Gastroesophageal sphincter (tissue), 4 donors: ENCODE data around the gene ADCY10. TPM values are rescaled to one million over a fixed set of nuclear protein-coding genes. Genes with fewer than 3 reads are reported as not detected.

Source experiments
- ATAC-seq: fragments of 150-250 bp; one replicate; pipeline ENCODE4 v1.9.1; 2016; ENCODE audit warnings: mild to moderate bottlenecking, moderate library complexity
- H3K27ac ChIP-seq, 4 donors: fragments of 200-600 bp; sonication (generic) in 3 of 4; 1 replicate in 3 of 4; 2 replicates in 1 of 4; pipeline ENCODE4 v1.5.1; 2016 to 2019
- H3K27me3 ChIP-seq: fragments of 200-600 bp; sonication (generic); one replicate; pipeline ENCODE4 v1.5.1; 2019
- H3K36me3 ChIP-seq, 2 donors: fragments of 200-600 bp; sonication (generic); one replicate each; pipeline ENCODE4 v1.5.1; 2019; ENCODE audit warnings: control low read depth in 1 of 2
- H3K4me1 ChIP-seq, 3 donors: fragments of 200-600 bp; sonication (generic); 1 replicate in 2 of 3; 2 replicates in 1 of 3; pipeline ENCODE4 v1.5.1; 2016 to 2019; ENCODE audit warnings: control low read depth in 2 of 3
- H3K4me3 ChIP-seq, 2 donors: fragments of 200-600 bp; sonication (generic); one replicate each; pipeline ENCODE4 v1.5.1; 2019; ENCODE audit warnings: mild to moderate bottlenecking in 1 of 2, moderate library complexity in 1 of 2
- H3K9me3 ChIP-seq, 3 donors: fragments of 200-600 bp; sonication (generic); one replicate each; pipeline ENCODE4 v1.5.1; 2017 to 2019; ENCODE audit warnings: control low read depth in 2 of 3
- CTCF ChIP-seq, 4 experiments: fragments of 200-600 bp in 2 of 4; fragments of 450-650 bp in 2 of 4; sonication (generic) in 1 of 4; IDR thresholded peaks; one replicate each; pipeline ENCODE4 v1.5.1; 2017 to 2019; ENCODE audit warnings: antibody characterized with exemption in 4 of 4, mild to moderate bottlenecking in 2 of 4, moderate library complexity in 2 of 4
- EP300 ChIP-seq: sonication (generic); formaldehyde crosslinking; IDR thresholded peaks from one replicate; pipeline ENCODE4 v1.6.1; 2017; ENCODE audit warnings: antibody characterized with exemption, mild to moderate bottlenecking
- POLR2A ChIP-seq, 2 donors: fragments of 450-650 bp; IDR thresholded peaks; one replicate each; pipeline ENCODE4 v1.6.1; 2017; ENCODE audit warnings: antibody characterized with exemption in 2 of 2, mild to moderate bottlenecking in 2 of 2, moderate library complexity in 1 of 2
- POLR2AphosphoS5 ChIP-seq: sonication (generic); formaldehyde crosslinking; IDR thresholded peaks from one replicate; pipeline ENCODE4 v1.6.1; 2017; ENCODE audit warnings: antibody characterized with exemption
- WGBS, 2 donors: methylation state at CpG; one replicate each; pipeline ENCODE4 v1.1.5; 2018; ENCODE audit warnings: low coverage in 1 of 2; 5-methylcytosine and 5-hydroxymethylcytosine counted together
- total RNA-seq, 4 donors: library from RNA; depleted of rRNA; stranded (reverse); fragments of >200 nt; gene quantifications; one replicate each; pipeline ENCODE4 v1.1.0, GENCODE V29; 2016

ADCY10 gene
- total RNA-seq, 4 donors from 2014 or later, result 0.12 to 0.16 TPM; not detected in 2

GRCh38 chr1:167882376-167882775 is 31.6 kb downstream of the ADCY10 start:
- no peak for TF ChIP-seq POLR2A (IDR thresholded peaks at IDR 0.05)
- no peak for TF ChIP-seq POLR2AphosphoS5
- no peak for TF ChIP-seq CTCF (IDR thresholded peaks at IDR 0.05)
- TF ChIP-seq EP300, result no peak
- no peak overlapping the region for H3K27ac ChIP-seq
- no peak overlapping the region for H3K4me3 ChIP-seq
- H3K27me3 ChIP-seq, result no peaks in the 10 kb centered on the region
- H3K36me3 ChIP-seq, result no peaks in the 10 kb centered on the region
- WGBS, 2 donors, result 93 to 100% methylated on average over 2 to 4 of the region's 8 CpGs
- no peaks in the 10 kb centered on the region for H3K4me1 ChIP-seq
- no peaks in the 10 kb centered on the region for H3K9me3 ChIP-seq
- ATAC-seq, result no peak

GRCh38 chr1:167881786-167882185 is 32.1 kb downstream of the ADCY10 start:
- no peak for TF ChIP-seq EP300
- TF ChIP-seq CTCF (IDR thresholded peaks at IDR 0.05), result no peak
- TF ChIP-seq POLR2A (IDR thresholded peaks at IDR 0.05), result no peak
- no peak for TF ChIP-seq POLR2AphosphoS5
- Histone ChIP-seq H3K27ac (no peak overlapping the region), H3K4me3 (no peak overlapping the region), H3K9me3 (no peaks in the 10 kb centered on the region), H3K4me1 (no peaks in the 10 kb centered on the region), H3K27me3 (no peaks in the 10 kb centered on the region), H3K36me3 (no peaks in the 10 kb centered on the region)
- WGBS, 2 donors, result 80 to 100% methylated on average over 1 to 3 of the region's 3 CpGs
- no peak for ATAC-seq

- no peaks in the 10 kb centered on the region for H3K36me3 ChIP-seq
- ATAC-seq, result no peak
- H3K4me1 ChIP-seq, result no peaks in the 10 kb centered on the region
- TF ChIP-seq POLR2A (IDR thresholded peaks at IDR 0.05) (no peak), EP300 (no peak), POLR2AphosphoS5 (no peak)
- H3K27ac ChIP-seq, result no peak overlapping the region
- no peak overlapping the region for H3K4me3 ChIP-seq
- no peaks in the 10 kb centered on the region for H3K27me3 ChIP-seq
- H3K9me3 ChIP-seq, result no peaks in the 10 kb centered on the region
Observed at GRCh38 chr1:167881069-167881468, 32.9 kb downstream of the ADCY10 start.

GRCh38 chr1:167880580-167881021 is 33.3 kb downstream of the ADCY10 start:
- H3K4me3 ChIP-seq, result no peak overlapping the region
- H3K27me3 ChIP-seq, result no peaks in the 10 kb centered on the region
- no peak for ATAC-seq
- H3K9me3 ChIP-seq, result no peaks in the 10 kb centered on the region
- 34% methylated on average over 3 of the region's 3 CpGs; no CpG with 5 or more reads in 1 of the 2 donors for WGBS, 2 donors
- H3K4me1 ChIP-seq, result no peaks in the 10 kb centered on the region
- no peak for TF ChIP-seq POLR2A (IDR thresholded peaks at IDR 0.05)
- TF ChIP-seq POLR2AphosphoS5, result no peak
- TF ChIP-seq CTCF (IDR thresholded peaks at IDR 0.05), result no peak
- no peak for TF ChIP-seq EP300
- no peaks in the 10 kb centered on the region for H3K36me3 ChIP-seq
- no peak overlapping the region for H3K27ac ChIP-seq

GRCh38 chr1:167879508-167879907 is 34.4 kb downstream of the ADCY10 start:
- WGBS, 2 donors, result 83 to 84% methylated on average over 1 of the region's 1 CpG
- no peaks in the 10 kb centered on the region for H3K9me3 ChIP-seq
- H3K4me1 ChIP-seq, result no peaks in the 10 kb centered on the region
- ATAC-seq, result no peak
- H3K27me3 ChIP-seq, result no peaks in the 10 kb centered on the region
- no peaks in the 10 kb centered on the region for H3K36me3 ChIP-seq
- no peak for TF ChIP-seq POLR2AphosphoS5
- no peak for TF ChIP-seq POLR2A (IDR thresholded peaks at IDR 0.05)
- TF ChIP-seq EP300, result no peak
- no peak for TF ChIP-seq CTCF (IDR thresholded peaks at IDR 0.05)
- no peak overlapping the region for H3K27ac ChIP-seq
- H3K4me3 ChIP-seq, result no peak overlapping the region
